OCI-LY3 (cell line): ENCODE results near the gene PPP4R3A.

Experiments used
- EZH2phosphoT487 ChIP-seq: fragments of 200-600 bp; shearing (Covaris generic); IDR thresholded peaks from 2 replicates; pipeline ENCODE4 v1.6.1; 2018; ENCODE audit warnings: antibody characterized with exemption, mixed run types, low read depth
- TF ChIP-seq, protein P1 (sequence below): fragments of 200-600, 300-600 bp; sonication (generic); IDR thresholded peaks from 2 replicates; pipeline ENCODE4 v1.5.1; 2014; ENCODE audit warnings: antibody characterized with exemption, low read length, low read depth

DNA sequence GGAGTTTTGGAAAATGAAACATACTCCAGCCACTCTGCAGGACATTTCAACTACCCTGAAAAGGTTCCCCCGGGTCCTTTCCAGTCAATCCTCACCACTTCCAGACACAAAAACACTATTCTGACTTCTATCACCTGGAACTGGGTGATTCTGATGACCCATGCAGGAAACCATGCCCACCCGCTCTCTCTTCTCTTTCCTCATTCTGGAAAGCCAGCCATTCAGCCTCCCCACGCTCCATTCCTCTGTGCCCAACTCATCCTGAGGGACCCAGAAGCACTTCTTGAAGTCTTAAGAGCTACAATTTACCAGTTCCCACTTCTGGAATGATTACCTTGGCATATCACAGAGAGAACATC is 95.7 kb downstream of the PPP4R3A start:
- TF ChIP-seq, protein P1, sequence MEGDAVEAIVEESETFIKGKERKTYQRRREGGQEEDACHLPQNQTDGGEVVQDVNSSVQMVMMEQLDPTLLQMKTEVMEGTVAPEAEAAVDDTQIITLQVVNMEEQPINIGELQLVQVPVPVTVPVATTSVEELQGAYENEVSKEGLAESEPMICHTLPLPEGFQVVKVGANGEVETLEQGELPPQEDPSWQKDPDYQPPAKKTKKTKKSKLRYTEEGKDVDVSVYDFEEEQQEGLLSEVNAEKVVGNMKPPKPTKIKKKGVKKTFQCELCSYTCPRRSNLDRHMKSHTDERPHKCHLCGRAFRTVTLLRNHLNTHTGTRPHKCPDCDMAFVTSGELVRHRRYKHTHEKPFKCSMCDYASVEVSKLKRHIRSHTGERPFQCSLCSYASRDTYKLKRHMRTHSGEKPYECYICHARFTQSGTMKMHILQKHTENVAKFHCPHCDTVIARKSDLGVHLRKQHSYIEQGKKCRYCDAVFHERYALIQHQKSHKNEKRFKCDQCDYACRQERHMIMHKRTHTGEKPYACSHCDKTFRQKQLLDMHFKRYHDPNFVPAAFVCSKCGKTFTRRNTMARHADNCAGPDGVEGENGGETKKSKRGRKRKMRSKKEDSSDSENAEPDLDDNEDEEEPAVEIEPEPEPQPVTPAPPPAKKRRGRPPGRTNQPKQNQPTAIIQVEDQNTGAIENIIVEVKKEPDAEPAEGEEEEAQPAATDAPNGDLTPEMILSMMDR: no peak
- no peak for TF ChIP-seq EZH2phosphoT487
